ENCODE measurements around the gene FHL1.

DNA sequence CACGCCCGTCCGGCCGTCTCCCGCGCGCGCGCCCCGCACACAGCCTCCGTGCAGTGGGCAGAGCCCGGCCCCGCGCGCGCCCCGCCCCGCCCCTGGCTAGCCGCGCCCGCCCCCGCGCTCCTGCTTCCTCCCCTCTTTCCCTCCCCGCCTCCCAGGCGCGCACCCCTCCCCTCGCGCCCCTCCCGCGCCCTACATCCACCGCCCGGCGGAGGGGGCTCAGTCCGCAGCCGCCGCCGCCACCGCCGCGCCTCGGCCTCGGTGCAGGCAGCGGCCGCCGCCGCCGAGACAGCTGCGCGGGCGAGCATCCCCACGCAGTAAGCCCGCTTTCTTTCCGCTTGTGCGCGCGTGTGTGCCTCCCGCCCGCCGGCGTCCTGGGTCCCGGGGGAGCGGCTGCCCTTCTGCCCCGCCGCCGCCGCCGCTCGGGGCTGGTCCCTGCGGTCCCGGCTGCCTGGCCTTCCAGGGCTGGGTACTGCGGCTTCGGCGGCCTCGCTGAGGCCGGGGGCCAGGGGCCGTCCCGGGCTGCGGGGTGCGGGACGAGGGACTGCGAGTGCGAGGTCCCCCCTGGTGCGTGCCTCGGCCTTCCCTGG is at the start of gene FHL1:
- no peak for TF ChIP-seq POLR2AphosphoS5 (IDR thresholded peaks at IDR 0.05; ENCODE audit: borderline replicate concordance, low read depth, low read length)
- TF ChIP-seq EZH2 (IDR thresholded peaks at IDR 0.05) = no peak
